Panc1 (cell line): ENCODE measurements around the gene ZC3H12D.

ENCODE experiments used
- TCF7L2 ChIP-seq: IDR thresholded peaks from 2 replicates; pipeline ENCODE4 v1.6.1; 2011; ENCODE audit warnings: mild to moderate bottlenecking, low read depth, low read length, inconsistent platforms
- TF ChIP-seq, protein P1 (sequence below): fragments of 450-650 bp; IDR thresholded peaks from 2 replicates; pipeline ENCODE4 v1.5.1; 2017; ENCODE audit warnings: mild to moderate bottlenecking

DNA sequence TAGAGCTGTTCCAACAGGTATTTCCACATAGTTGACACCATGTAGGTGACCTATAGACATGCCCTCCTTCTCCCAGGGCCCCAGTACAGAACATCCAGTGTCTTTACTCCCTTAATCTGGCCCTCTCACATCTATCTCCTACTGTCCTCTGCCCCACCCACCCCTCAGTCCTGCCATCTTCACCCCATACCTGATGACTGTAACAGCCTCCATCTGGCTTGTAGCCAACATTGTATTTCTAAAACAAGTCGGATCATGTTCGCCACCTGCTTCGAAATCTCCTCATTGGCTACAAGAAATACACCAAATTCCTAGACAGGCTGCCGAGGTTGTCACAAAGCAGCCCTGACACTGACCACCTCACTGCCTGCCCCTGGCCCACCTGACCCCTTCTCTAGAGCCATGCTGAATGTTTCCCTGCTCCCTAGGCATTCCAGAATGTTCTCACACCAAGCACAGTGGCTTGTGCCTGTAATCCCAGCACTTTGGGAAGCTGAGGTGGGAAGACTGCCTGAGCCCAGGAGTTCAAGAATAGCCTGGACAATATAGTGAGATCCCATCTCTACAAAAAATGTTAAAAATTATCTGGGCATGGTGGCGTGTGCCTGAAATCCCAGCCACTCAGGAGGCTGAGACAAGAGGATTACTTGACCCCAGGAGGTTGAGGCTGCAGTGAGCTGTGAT is 6.0 kb downstream of the ZC3H12D start:
- TF ChIP-seq, protein P1, sequence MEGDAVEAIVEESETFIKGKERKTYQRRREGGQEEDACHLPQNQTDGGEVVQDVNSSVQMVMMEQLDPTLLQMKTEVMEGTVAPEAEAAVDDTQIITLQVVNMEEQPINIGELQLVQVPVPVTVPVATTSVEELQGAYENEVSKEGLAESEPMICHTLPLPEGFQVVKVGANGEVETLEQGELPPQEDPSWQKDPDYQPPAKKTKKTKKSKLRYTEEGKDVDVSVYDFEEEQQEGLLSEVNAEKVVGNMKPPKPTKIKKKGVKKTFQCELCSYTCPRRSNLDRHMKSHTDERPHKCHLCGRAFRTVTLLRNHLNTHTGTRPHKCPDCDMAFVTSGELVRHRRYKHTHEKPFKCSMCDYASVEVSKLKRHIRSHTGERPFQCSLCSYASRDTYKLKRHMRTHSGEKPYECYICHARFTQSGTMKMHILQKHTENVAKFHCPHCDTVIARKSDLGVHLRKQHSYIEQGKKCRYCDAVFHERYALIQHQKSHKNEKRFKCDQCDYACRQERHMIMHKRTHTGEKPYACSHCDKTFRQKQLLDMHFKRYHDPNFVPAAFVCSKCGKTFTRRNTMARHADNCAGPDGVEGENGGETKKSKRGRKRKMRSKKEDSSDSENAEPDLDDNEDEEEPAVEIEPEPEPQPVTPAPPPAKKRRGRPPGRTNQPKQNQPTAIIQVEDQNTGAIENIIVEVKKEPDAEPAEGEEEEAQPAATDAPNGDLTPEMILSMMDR, result no peak
- no peak for TF ChIP-seq TCF7L2
